Type B pancreatic cell (in vitro differentiated cells): ENCODE results near the gene EGFR. TPM values are rescaled to one million over a fixed set of nuclear protein-coding genes. Genes with fewer than 3 reads are reported as not detected.

Source experiments
- DNase-seq: peaks from one replicate; pipeline ENCODE4 v3.0.0; 2021; ENCODE audit warnings: mixed read lengths; ENCODE audit not compliant: unreplicated experiment; ENCODE audit errors: extremely low spot score
- H3K27ac Mint-ChIP-seq: 2 replicates; pipeline ENCODE4 v1.8.0; 2021; ENCODE audit warnings: mild to moderate bottlenecking, mixed read lengths
- H3K27me3 Mint-ChIP-seq: 2 replicates; pipeline ENCODE4 v1.8.0; 2021; ENCODE audit warnings: mixed read lengths
- H3K36me3 Mint-ChIP-seq: 2 replicates; pipeline ENCODE4 v1.8.0; 2021; ENCODE audit warnings: mixed read lengths
- H3K4me1 Mint-ChIP-seq: one replicate; pipeline ENCODE4 v1.8.0; 2021; ENCODE audit warnings: mixed read lengths; ENCODE audit not compliant: unreplicated experiment
- H3K4me3 Mint-ChIP-seq: 2 replicates; pipeline ENCODE4 v1.8.0; 2021; ENCODE audit warnings: mild to moderate bottlenecking, mixed read lengths
- H3K9me3 Mint-ChIP-seq: 2 replicates; pipeline ENCODE4 v1.8.0; 2021; ENCODE audit warnings: mixed read lengths
- total RNA-seq: library from RNA; stranded (reverse); gene quantifications from 2 replicates; pipeline ENCODE4 v1.2.1, GENCODE V29; 2021; ENCODE audit warnings: low replicate concordance
- TF ChIP-seq, protein P1 (sequence below): fragments of 200-600 bp; sonication (generic); conservative IDR thresholded peaks from 2 replicates; pipeline ENCODE4 v1.5.0; 2021; ENCODE audit warnings: antibody characterized with exemption, mild to moderate bottlenecking

EGFR gene
- total RNA-seq, 1 donor from 2014 or later = 44.6 TPM

DNA sequence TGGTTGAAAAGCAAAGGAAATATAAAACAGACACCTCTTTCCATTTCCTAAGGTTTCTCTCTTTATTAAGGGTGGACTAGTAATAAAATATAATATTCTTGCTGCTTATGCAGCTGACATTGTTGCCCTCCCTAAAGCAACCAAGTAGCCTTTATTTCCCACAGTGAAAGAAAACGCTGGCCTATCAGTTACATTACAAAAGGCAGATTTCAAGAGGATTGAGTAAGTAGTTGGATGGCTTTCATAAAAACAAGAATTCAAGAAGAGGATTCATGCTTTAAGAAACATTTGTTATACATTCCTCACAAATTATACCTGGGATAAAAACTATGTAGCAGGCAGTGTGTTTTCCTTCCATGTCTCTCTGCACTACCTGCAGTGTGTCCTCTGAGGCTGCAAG, 191.9 kb downstream of the EGFR start:
- H3K4me1 Mint-ChIP-seq = peaks cover 10% of the 10 kb centered on the region

DNA sequence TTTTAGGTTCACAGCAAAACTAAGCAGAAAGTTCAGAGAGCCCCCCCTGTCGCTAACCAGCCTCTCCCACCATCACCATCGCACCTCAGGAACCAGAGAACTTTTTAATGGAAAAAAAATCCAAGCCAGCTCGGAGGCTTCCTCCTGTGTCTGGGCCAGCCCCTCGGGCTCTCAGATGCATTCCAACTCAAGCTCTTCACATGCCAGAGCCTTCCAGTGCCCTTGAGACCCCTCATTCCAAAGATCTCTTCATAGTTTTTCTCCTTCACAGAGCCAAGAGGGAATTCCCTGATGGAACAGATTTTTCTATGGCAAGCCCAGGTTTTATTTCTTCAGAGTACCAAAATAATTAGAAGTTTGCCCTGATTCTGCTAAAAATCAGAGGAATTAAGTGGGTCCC, 192.9 kb downstream of the EGFR start:
- TF ChIP-seq, protein P1, sequence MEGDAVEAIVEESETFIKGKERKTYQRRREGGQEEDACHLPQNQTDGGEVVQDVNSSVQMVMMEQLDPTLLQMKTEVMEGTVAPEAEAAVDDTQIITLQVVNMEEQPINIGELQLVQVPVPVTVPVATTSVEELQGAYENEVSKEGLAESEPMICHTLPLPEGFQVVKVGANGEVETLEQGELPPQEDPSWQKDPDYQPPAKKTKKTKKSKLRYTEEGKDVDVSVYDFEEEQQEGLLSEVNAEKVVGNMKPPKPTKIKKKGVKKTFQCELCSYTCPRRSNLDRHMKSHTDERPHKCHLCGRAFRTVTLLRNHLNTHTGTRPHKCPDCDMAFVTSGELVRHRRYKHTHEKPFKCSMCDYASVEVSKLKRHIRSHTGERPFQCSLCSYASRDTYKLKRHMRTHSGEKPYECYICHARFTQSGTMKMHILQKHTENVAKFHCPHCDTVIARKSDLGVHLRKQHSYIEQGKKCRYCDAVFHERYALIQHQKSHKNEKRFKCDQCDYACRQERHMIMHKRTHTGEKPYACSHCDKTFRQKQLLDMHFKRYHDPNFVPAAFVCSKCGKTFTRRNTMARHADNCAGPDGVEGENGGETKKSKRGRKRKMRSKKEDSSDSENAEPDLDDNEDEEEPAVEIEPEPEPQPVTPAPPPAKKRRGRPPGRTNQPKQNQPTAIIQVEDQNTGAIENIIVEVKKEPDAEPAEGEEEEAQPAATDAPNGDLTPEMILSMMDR = no peak
- Mint-ChIP-seq H3K4me1 (peaks cover 10% of the 10 kb centered on the region), H3K9me3 (no peaks in the 10 kb centered on the region), H3K36me3 (no peaks in the 10 kb centered on the region), H3K27ac (peak overlapping the region; percentile 19), H3K4me3 (no peak overlapping the region), H3K27me3 (no peaks in the 10 kb centered on the region)
- no peak for DNase-seq

More for the DNA sequence above, 191.9 kb downstream of the EGFR start:
- H3K4me3 Mint-ChIP-seq = no peak overlapping the region
- no peaks in the 10 kb centered on the region for H3K36me3 Mint-ChIP-seq
- DNase-seq = no peak
- H3K27me3 Mint-ChIP-seq = no peaks in the 10 kb centered on the region
- TF ChIP-seq, protein P1 = no peak
- no peak overlapping the region for H3K27ac Mint-ChIP-seq
- H3K9me3 Mint-ChIP-seq = no peaks in the 10 kb centered on the region

DNA sequence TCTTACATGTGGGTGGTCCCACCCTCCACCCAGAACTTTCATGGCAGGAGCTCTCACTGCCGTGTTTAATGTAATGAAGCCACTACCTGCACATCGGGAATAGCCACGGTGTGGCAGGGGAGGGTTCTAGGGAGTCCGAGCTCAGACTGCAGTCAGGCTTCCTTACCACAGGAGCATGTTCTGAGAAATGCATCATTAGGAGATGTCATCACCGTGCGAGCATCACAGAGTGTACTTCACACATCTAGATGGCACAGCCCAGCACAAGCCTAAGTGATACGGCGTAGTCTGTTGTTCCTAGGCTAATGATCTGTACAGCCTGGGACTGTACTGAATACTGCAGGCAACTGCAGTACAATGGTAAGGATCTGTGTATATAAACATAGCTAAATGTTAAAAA, 193.4 kb downstream of the EGFR start:
- TF ChIP-seq, protein P1 = no peak
- H3K36me3 Mint-ChIP-seq = no peaks in the 10 kb centered on the region
- no peak overlapping the region for H3K4me3 Mint-ChIP-seq
- no peaks in the 10 kb centered on the region for H3K9me3 Mint-ChIP-seq
- no peak for DNase-seq
- no peaks in the 10 kb centered on the region for H3K27me3 Mint-ChIP-seq
- peaks cover 10% of the 10 kb centered on the region for H3K4me1 Mint-ChIP-seq
- peak overlapping the region; percentile 19 for H3K27ac Mint-ChIP-seq

DNA sequence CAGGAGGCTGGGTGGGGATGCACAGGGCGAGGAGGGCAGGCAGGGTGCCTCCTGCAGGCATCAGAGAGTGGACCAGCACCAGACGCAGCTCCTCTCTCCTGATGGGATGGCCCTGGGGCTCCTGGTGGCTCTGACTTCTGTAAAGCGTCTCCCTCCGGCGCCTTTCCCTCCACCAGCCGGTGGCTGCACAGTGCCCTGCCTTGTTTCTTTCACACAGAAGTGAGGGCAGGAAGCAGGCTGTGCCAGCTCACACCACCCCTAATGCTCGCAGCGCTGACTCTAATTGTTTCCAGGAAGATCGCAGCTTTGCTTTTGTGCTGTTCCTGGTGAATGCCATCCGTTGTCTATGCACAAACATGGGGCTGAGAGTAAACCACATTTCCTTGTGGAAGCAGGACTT, 194.0 kb downstream of the EGFR start:
- Mint-ChIP-seq H3K36me3 (no peaks in the 10 kb centered on the region), H3K4me3 (no peak overlapping the region), H3K4me1 (peaks cover 10% of the 10 kb centered on the region), H3K9me3 (no peaks in the 10 kb centered on the region), H3K27ac (no peak overlapping the region), H3K27me3 (no peaks in the 10 kb centered on the region)
- TF ChIP-seq, protein P1 = no peak
- DNase-seq = no peak

DNA sequence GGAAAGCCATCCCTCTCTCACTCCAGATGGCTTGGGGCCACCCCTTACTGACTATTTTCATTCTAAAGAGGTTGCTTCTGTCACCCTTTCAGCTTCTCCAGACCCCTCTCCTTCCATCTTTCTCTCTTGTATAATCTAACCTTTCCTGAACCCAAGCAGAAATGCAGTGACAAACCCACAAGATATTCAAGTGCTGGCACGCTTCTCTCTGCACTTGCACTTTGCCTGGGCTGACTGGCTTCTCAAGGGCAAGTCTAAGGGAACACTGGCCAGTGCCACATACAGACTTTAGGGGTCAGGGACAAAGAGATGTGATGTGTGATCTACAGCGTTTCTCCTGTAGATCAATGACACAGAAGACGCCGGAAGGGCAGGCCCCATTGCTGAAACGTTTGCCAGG, 195.9 kb downstream of the EGFR start:
- no peaks in the 10 kb centered on the region for H3K36me3 Mint-ChIP-seq
- H3K27ac Mint-ChIP-seq = no peak overlapping the region
- no peaks in the 10 kb centered on the region for H3K27me3 Mint-ChIP-seq
- H3K4me1 Mint-ChIP-seq = peaks cover 7% of the 10 kb centered on the region
- H3K4me3 Mint-ChIP-seq = no peak overlapping the region
- TF ChIP-seq, protein P1 = no peak
- DNase-seq = no peak
- H3K9me3 Mint-ChIP-seq = no peaks in the 10 kb centered on the region

DNA sequence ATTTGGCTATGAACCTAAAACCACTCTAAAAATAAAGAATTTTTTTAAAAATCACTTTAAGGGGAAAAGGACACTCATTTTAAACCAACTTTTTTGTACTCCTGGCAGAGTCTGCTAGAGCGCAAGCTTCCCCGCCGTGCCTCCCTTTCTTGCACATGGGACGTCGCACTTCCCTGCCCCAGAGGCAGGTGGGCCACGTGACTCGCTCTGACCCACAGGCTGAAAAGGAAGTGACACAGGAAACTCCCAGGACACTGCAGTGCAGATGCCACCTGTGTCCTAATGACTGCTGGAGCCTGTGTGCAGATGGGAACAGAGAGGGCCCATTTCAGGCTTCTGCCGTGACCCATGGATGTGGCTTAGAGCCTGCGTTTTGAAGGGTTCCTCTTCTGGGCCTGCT, 204.2 kb downstream of the EGFR start:
- H3K4me3 Mint-ChIP-seq = no peak overlapping the region
- no peaks in the 10 kb centered on the region for H3K36me3 Mint-ChIP-seq
- no peak overlapping the region for H3K27ac Mint-ChIP-seq
- TF ChIP-seq, protein P1 = no peak
- DNase-seq = no peak
- peaks cover 13% of the 10 kb centered on the region for H3K27me3 Mint-ChIP-seq
- peaks cover 5% of the 10 kb centered on the region for H3K4me1 Mint-ChIP-seq
- H3K9me3 Mint-ChIP-seq = no peaks in the 10 kb centered on the region
